HEK293 (cell line): Measurements from ENCODE around the gene TIMM9.
"Not testable (repeated sequence)": the region's sequence is repeated elsewhere in the genome, so short reads cannot be mapped to it uniquely, and the experiment has no call there.

Source experiments
- CTCF ChIA-PET: fragments of 350-600 bp; formaldehyde crosslinking; extraction: SDS; loops from one replicate; lab custom pipeline; 2021; ENCODE audit warnings: antibody characterized with exemption; lab: Yijun Ruan, JAX
- POLR2A ChIA-PET: fragments of 300-600 bp; formaldehyde crosslinking; extraction: SDS; loops from one replicate; lab custom pipeline; 2020; ENCODE audit warnings: antibody characterized with exemption, inconsistent platforms; lab: Yijun Ruan, JAX
- H3K27ac ChIP-seq: fragments of 200-500 bp; sonication (Bioruptor generic); 2 replicates; pipeline ENCODE4 v1.5.1; 2014; ENCODE audit warnings: low read depth, low read length, control low read depth, inconsistent platforms; ENCODE audit errors: extremely low read depth
- H3K36me3 ChIP-seq, 2 experiments: fragments of 200-500 bp in 1 of 2; sonication (Bioruptor generic) in 1 of 2; 1 replicate in 1 of 2; 2 replicates in 1 of 2; pipeline ENCODE4 v1.5.1; 2014 to 2017; ENCODE audit warnings: inconsistent platforms in 2 of 2, low read length in 2 of 2; ENCODE audit not compliant: control insufficient read depth in 2 of 2, insufficient read depth in 1 of 2
- H3K4me1 ChIP-seq: fragments of 200-500 bp; sonication (Bioruptor generic); 2 replicates; pipeline ENCODE4 v1.5.1; 2014; ENCODE audit warnings: mild to moderate bottlenecking, low read length, inconsistent platforms; ENCODE audit not compliant: control insufficient read depth, insufficient read depth
- H3K4me3 ChIP-seq: 2 replicates; pipeline ENCODE4 v1.5.1; 2011; ENCODE audit warnings: low read depth, mild to moderate bottlenecking, control low read depth, low read length, moderate library complexity
- H3K9me3 ChIP-seq: fragments of 200-500 bp; sonication (Bioruptor generic); 2 replicates; pipeline ENCODE4 v1.5.1; 2014; ENCODE audit warnings: low read depth, low read length, inconsistent platforms; ENCODE audit not compliant: control insufficient read depth, insufficient read depth
- EGR2 ChIP-seq: fragments of 450-650 bp; formaldehyde crosslinking; IDR thresholded peaks from 2 replicates; pipeline ENCODE4 v1.5.1; 2016; ENCODE audit warnings: low read depth, missing biosample characterization, missing genetic modification characterization
- GLIS1 ChIP-seq: fragments of 450-650 bp; formaldehyde crosslinking; IDR thresholded peaks from 2 replicates; pipeline ENCODE4 v1.5.1; 2016; ENCODE audit warnings: missing biosample characterization, missing genetic modification characterization
- HOXA7 ChIP-seq: sonication (generic); formaldehyde crosslinking; IDR thresholded peaks from 2 replicates; pipeline ENCODE4 v1.8.1; 2022; ENCODE audit warnings: missing genetic modification reagents, borderline replicate concordance
- KLF1 ChIP-seq: fragments of 450-650 bp; formaldehyde crosslinking; IDR thresholded peaks from 2 replicates; pipeline ENCODE4 v1.5.1; 2016; ENCODE audit warnings: missing biosample characterization, missing genetic modification characterization
- KLF8 ChIP-seq: fragments of 450-650 bp; formaldehyde crosslinking; IDR thresholded peaks from 2 replicates; pipeline ENCODE4 v1.5.1; 2016; ENCODE audit warnings: missing biosample characterization, missing genetic modification characterization
- MEIS1 ChIP-seq: sonication (generic); formaldehyde crosslinking; IDR thresholded peaks from 2 replicates; pipeline ENCODE4 v1.8.1; 2022; ENCODE audit warnings: missing genetic modification reagents, mild to moderate bottlenecking, borderline replicate concordance
- SCRT1 ChIP-seq: fragments of 450-650 bp; formaldehyde crosslinking; IDR thresholded peaks from 2 replicates; pipeline ENCODE4 v1.5.1; 2016; ENCODE audit warnings: missing biosample characterization, missing genetic modification characterization, borderline replicate concordance
- ZBTB10 ChIP-seq: fragments of 450-650 bp; formaldehyde crosslinking; IDR thresholded peaks from 2 replicates; pipeline ENCODE4 v1.5.1; 2016; ENCODE audit warnings: missing biosample characterization, missing genetic modification characterization
- ZBTB48 ChIP-seq: fragments of 450-650 bp; formaldehyde crosslinking; IDR thresholded peaks from 2 replicates; pipeline ENCODE4 v1.5.1; 2016; ENCODE audit warnings: missing biosample characterization, missing genetic modification characterization
- ZNF341 ChIP-seq: fragments of 450-650 bp; formaldehyde crosslinking; IDR thresholded peaks from 2 replicates; pipeline ENCODE4; 2016; ENCODE audit warnings: low read depth, missing biosample characterization, missing genetic modification characterization
- ZNF37A ChIP-seq: fragments of 450-650 bp; IDR thresholded peaks from 2 replicates; pipeline ENCODE4 v1.5.1; 2018; ENCODE audit warnings: missing biosample characterization, missing genetic modification characterization
- ZNF391 ChIP-seq: fragments of 450-650 bp; formaldehyde crosslinking; IDR thresholded peaks from 2 replicates; pipeline ENCODE4 v1.5.1; 2016; ENCODE audit warnings: low read depth, missing biosample characterization, missing genetic modification characterization, borderline replicate concordance
- ZNF416 ChIP-seq: fragments of 450-650 bp; formaldehyde crosslinking; IDR thresholded peaks from 2 replicates; pipeline ENCODE4 v1.5.1; 2016; ENCODE audit warnings: missing biosample characterization, missing genetic modification characterization
- ZNF558 ChIP-seq: fragments of 450-650 bp; formaldehyde crosslinking; IDR thresholded peaks from 2 replicates; pipeline ENCODE4 v1.5.1; 2016; ENCODE audit warnings: missing biosample characterization, missing genetic modification characterization
- ZNF626 ChIP-seq: fragments of 450-650 bp; sonication (Bioruptor Pico); formaldehyde crosslinking; IDR thresholded peaks from 2 replicates; pipeline ENCODE4 v1.5.1; 2018; ENCODE audit warnings: missing biosample characterization, missing genetic modification characterization, inconsistent platforms
- ZNF639 ChIP-seq: fragments of 450-650 bp; formaldehyde crosslinking; IDR thresholded peaks from 2 replicates; pipeline ENCODE4 v1.5.1; 2016; ENCODE audit warnings: missing biosample characterization, missing genetic modification characterization
- ZNF658 ChIP-seq: fragments of 450-650 bp; formaldehyde crosslinking; IDR thresholded peaks from 2 replicates; pipeline ENCODE4; 2016; ENCODE audit warnings: missing biosample characterization, missing genetic modification characterization
- ZNF670 ChIP-seq: fragments of 450-650 bp; formaldehyde crosslinking; IDR thresholded peaks from 2 replicates; pipeline ENCODE4 v1.5.1; 2016; ENCODE audit warnings: missing biosample characterization, missing genetic modification characterization, low read depth
- ZNF692 ChIP-seq: fragments of 450-650 bp; formaldehyde crosslinking; IDR thresholded peaks from 2 replicates; pipeline ENCODE4 v1.5.1; 2016; ENCODE audit warnings: missing biosample characterization, missing genetic modification characterization
- ZNF76 ChIP-seq: fragments of 450-650 bp; formaldehyde crosslinking; IDR thresholded peaks from 2 replicates; pipeline ENCODE4; 2016; ENCODE audit warnings: low read depth, missing biosample characterization, missing genetic modification characterization, borderline replicate concordance

The TIMM9 gene

GRCh38 chr14:58426670-58427280 lies 556 bp downstream of the TIMM9 start (continued):
- peak; percentile 82 for TF ChIP-seq ZNF341 (tag by site-specific recombination)
- no peak for TF ChIP-seq MEIS1 (CRISPR knock-in tag)
- TF ChIP-seq ZNF692 (tag by site-specific recombination), result no peak

GRCh38 chr14:58416934-58417333 lies 10.4 kb downstream of the TIMM9 start:
- POLR2A ChIA-PET, CTCF ChIA-PET, H3K9me3 ChIP-seq, H3K4me1 ChIP-seq, H3K4me3 ChIP-seq, H3K27ac ChIP-seq: not testable (repeated sequence)
- H3K36me3 ChIP-seq, result peaks cover 64 to 83% of the 10 kb centered on the region in 2 experiments

- CTCF ChIA-PET, result no interaction called here
- TF ChIP-seq SCRT1 (no peak), ZNF558 (tag by site-specific recombination) (peak; percentile 96)
- TF ChIP-seq, all 188 proteins: peak for 1
- Histone ChIP-seq H3K27ac (no peak overlapping the region), H3K4me1 (no peaks in the 10 kb centered on the region), H3K9me3 (no peaks in the 10 kb centered on the region), H3K36me3 (peaks cover 60 to 86% of the 10 kb centered on the region in 2 experiments), H3K4me3 (no peak overlapping the region)
- POLR2A ChIA-PET, result no interaction called here
Observed at GRCh38 chr14:58415636-58416547, 11.4 kb downstream of the TIMM9 start.

GRCh38 chr14:58414845-58415244 lies 12.5 kb downstream of the TIMM9 start:
- ChIA-PET POLR2A (no interaction called here), CTCF (no interaction called here)
- Histone ChIP-seq H3K4me3 (no peak overlapping the region), H3K4me1 (no peaks in the 10 kb centered on the region), H3K9me3 (no peaks in the 10 kb centered on the region), H3K36me3 (peaks cover 62 to 84% of the 10 kb centered on the region in 2 experiments), H3K27ac (no peak overlapping the region)
- TF ChIP-seq ZNF626, result no peak
- TF ChIP-seq ZBTB48, result no peak
- peak; percentile 24; the same call in 1 of the 2 replicates for TF ChIP-seq GLIS1 (tag by site-specific recombination)
- TF ChIP-seq HOXA7, result no peak
- no peak for TF ChIP-seq ZNF76 (tag by site-specific recombination)
- no peak for TF ChIP-seq ZNF658 (tag by site-specific recombination)
- TF ChIP-seq EGR2 (tag by site-specific recombination), result no peak
- peak; percentile 77 for TF ChIP-seq KLF1 (tag by site-specific recombination)

- no peaks in the 10 kb centered on the region for H3K9me3 ChIP-seq
- H3K4me3 ChIP-seq, result no peak overlapping the region
- no peak overlapping the region for H3K27ac ChIP-seq
- ChIA-PET CTCF (interaction anchor here (1.8 kb wide), 1 partner anchor 13 kb away, joined by 6 read pairs; the partner anchor contains the start of gene TOMM20L), POLR2A (interaction anchor here (1.3 kb wide), 1 partner anchor 19 kb away, joined by 4 read pairs; the partner anchor contains the start of genes KIAA0586 and TIMM9)
- no peaks in the 10 kb centered on the region for H3K4me1 ChIP-seq
- H3K36me3 ChIP-seq, result peaks cover 43 to 57% of the 10 kb centered on the region in 2 experiments
- TF ChIP-seq ZNF37A (tag by site-specific recombination), result no peak
- TF ChIP-seq ZNF416 (tag by site-specific recombination), result no peak
- no peak for TF ChIP-seq KLF8 (tag by site-specific recombination)
- no peak for TF ChIP-seq ZNF391
- no peak for TF ChIP-seq ZBTB10 (tag by site-specific recombination)
- TF ChIP-seq ZNF670 (tag by site-specific recombination), result no peak
- no peak for TF ChIP-seq ZNF639
Observed at GRCh38 chr14:58408681-58409215, 18.6 kb downstream of the TIMM9 start.
